Fibroblast of villous mesenchyme (primary cell): Measurements from ENCODE around the gene PPIL1. TPM values are rescaled to one million over a fixed set of nuclear protein-coding genes. Genes with fewer than 3 reads are reported as not detected.

Experiments
- DNase-seq: peaks from one replicate; pipeline ENCODE4 v3.0.0-alpha.2; 2010; ENCODE audit warnings: low read depth
- H3K4me3 ChIP-seq: 2 replicates; pipeline ENCODE4 v1.5.1; 2011; ENCODE audit warnings: low read depth, mild to moderate bottlenecking, low read length
- CTCF ChIP-seq: IDR thresholded peaks from 2 replicates; pipeline ENCODE4 v1.5.1; 2012; ENCODE audit warnings: low read depth, mild to moderate bottlenecking, low read length; ENCODE audit not compliant: insufficient read depth
- total RNA-seq: library from RNA; depleted of rRNA; stranded (reverse); fragments of >200 nt; gene quantifications from 2 replicates; pipeline ENCODE4 v1.2.3, GENCODE V29; 2012

The PPIL1 gene
- total RNA-seq, 1 donor: 55.3 TPM

GRCh38 chr6:36807750-36808149, 66.9 kb downstream of the PPIL1 start:
- H3K4me3 ChIP-seq: no peak overlapping the region
- no peak for TF ChIP-seq CTCF
- DNase-seq: no peak

- no peak for DNase-seq
- TF ChIP-seq CTCF: no peak
- H3K4me3 ChIP-seq: no peak overlapping the region
Measured at GRCh38 chr6:36807143-36807542, 67.5 kb downstream of the PPIL1 start.

GRCh38 chr6:36805917-36806316, 68.7 kb downstream of the PPIL1 start:
- DNase-seq: no peak
- H3K4me3 ChIP-seq: no peak overlapping the region
- no peak for TF ChIP-seq CTCF

- no peak overlapping the region for H3K4me3 ChIP-seq
Measured at GRCh38 chr6:36805096-36805797, 69.4 kb downstream of the PPIL1 start.

More at GRCh38 chr6:36805096-36805797, 69.4 kb downstream of the PPIL1 start:
- TF ChIP-seq CTCF: no peak
- no peak for DNase-seq

Other genes with a start within 250 kb of the PPIL1 start
- 302 and 522 TPM in 2 replicates for gene CDKN1A, start 196.1 kb downstream of the PPIL1 start, total RNA-seq
- under 0.01 TPM in 1 of 2 replicates, not detected in the other for gene RAB44, start 177.0 kb downstream of the PPIL1 start, total RNA-seq
- gene CPNE5, start 35.4 kb downstream of the PPIL1 start, total RNA-seq: under 0.01 and 0.32 TPM in 2 replicates
- 48.3 and 63.9 TPM in 2 replicates for gene C6orf89, start 11.1 kb upstream of the PPIL1 start, total RNA-seq
- under 0.01 TPM in 2 replicates for gene PI16, start 79.9 kb upstream of the PPIL1 start, total RNA-seq
- 224 and 228 TPM in 2 replicates for gene MTCH1, start 111.4 kb upstream of the PPIL1 start, total RNA-seq
- gene FGD2, start 130.9 kb upstream of the PPIL1 start, total RNA-seq: not detected in 2 replicates